WTC11 (cell line): Measurements from ENCODE around the gene SYTL2.
A peak's percentile ranks its signal among the peaks of the same experiment; 100 is the strongest.

Experiments used
- IRF2 ChIP-seq: sonication (generic); formaldehyde crosslinking; IDR thresholded peaks from 2 replicates; pipeline ENCODE4 v1.8.0; 2022; ENCODE audit warnings: low read depth, missing genetic modification reagents, borderline replicate concordance
- MYBL2 ChIP-seq: sonication (generic); formaldehyde crosslinking; IDR thresholded peaks from 2 replicates; pipeline ENCODE4 v1.8.1; 2023; ENCODE audit warnings: mild to moderate bottlenecking, moderate library complexity, missing genetic modification reagents
- NR1H2 ChIP-seq: sonication (generic); formaldehyde crosslinking; IDR thresholded peaks from 2 replicates; pipeline ENCODE4 v1.9.0; 2021; ENCODE audit warnings: mild to moderate bottlenecking, moderate library complexity, missing genetic modification reagents
- NR2C2 ChIP-seq: sonication (generic); formaldehyde crosslinking; IDR thresholded peaks from 2 replicates; pipeline ENCODE4 v1.8.0; 2022; ENCODE audit warnings: mild to moderate bottlenecking, missing genetic modification reagents
- TF ChIP-seq, protein P1 (sequence below): sonication (generic); formaldehyde crosslinking; IDR thresholded peaks from 2 replicates; pipeline ENCODE4 v1.8.1; 2023; ENCODE audit warnings: mild to moderate bottlenecking, missing genetic modification reagents, moderate library complexity
- TF ChIP-seq, protein P2 (sequence below): fragments of 200-600 bp; IDR thresholded peaks from 2 replicates; pipeline ENCODE4 v1.8.0; 2022; ENCODE audit warnings: antibody characterized with exemption
- TF ChIP-seq, protein P3 (sequence below): sonication (generic); formaldehyde crosslinking; IDR thresholded peaks from 2 replicates; pipeline ENCODE4 v1.8.0; 2022; ENCODE audit warnings: mild to moderate bottlenecking, missing genetic modification reagents

GRCh38 chr11:85826116-85826855 is 15.3 kb upstream of the SYTL2 start:
- TF ChIP-seq, protein P1, sequence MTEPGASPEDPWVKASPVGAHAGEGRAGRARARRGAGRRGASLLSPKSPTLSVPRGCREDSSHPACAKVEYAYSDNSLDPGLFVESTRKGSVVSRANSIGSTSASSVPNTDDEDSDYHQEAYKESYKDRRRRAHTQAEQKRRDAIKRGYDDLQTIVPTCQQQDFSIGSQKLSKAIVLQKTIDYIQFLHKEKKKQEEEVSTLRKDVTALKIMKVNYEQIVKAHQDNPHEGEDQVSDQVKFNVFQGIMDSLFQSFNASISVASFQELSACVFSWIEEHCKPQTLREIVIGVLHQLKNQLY (CRISPR knock-in tag): no peak
- TF ChIP-seq NR2C2 (CRISPR knock-in tag): no peak
- TF ChIP-seq, protein P2, sequence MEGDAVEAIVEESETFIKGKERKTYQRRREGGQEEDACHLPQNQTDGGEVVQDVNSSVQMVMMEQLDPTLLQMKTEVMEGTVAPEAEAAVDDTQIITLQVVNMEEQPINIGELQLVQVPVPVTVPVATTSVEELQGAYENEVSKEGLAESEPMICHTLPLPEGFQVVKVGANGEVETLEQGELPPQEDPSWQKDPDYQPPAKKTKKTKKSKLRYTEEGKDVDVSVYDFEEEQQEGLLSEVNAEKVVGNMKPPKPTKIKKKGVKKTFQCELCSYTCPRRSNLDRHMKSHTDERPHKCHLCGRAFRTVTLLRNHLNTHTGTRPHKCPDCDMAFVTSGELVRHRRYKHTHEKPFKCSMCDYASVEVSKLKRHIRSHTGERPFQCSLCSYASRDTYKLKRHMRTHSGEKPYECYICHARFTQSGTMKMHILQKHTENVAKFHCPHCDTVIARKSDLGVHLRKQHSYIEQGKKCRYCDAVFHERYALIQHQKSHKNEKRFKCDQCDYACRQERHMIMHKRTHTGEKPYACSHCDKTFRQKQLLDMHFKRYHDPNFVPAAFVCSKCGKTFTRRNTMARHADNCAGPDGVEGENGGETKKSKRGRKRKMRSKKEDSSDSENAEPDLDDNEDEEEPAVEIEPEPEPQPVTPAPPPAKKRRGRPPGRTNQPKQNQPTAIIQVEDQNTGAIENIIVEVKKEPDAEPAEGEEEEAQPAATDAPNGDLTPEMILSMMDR: peak; percentile 38; the same call in 1 of the 2 replicates
- TF ChIP-seq MYBL2 (CRISPR knock-in tag): no peak
- no peak for TF ChIP-seq NR1H2 (CRISPR knock-in tag)
- TF ChIP-seq, protein P3, sequence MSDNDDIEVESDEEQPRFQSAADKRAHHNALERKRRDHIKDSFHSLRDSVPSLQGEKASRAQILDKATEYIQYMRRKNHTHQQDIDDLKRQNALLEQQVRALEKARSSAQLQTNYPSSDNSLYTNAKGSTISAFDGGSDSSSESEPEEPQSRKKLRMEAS (CRISPR knock-in tag): no peak
- no peak for TF ChIP-seq IRF2
